Kidney (tissue), 14 donors: Measurements from ENCODE around the gene TPM1. TPM values are rescaled to one million over a fixed set of nuclear protein-coding genes. Genes with fewer than 3 reads are reported as not detected.

Experiments
- DNase-seq, 5 donors: peaks; one replicate each; pipeline ENCODE4 v3.0.0-alpha.2; 2013 to 2020
- FAIRE-seq: peaks from 2 replicates; lab custom pipeline; 2012; peaks lifted over from hg19 to GRCh38; lab: Jason Lieb, UNC
- H3K27ac ChIP-seq, 2 donors: one replicate each; pipeline ENCODE4 v1.7.0; 2013; ENCODE audit warnings: low read depth in 2 of 2, low read length in 2 of 2, inconsistent platforms in 1 of 2
- H3K27me3 ChIP-seq: one replicate; pipeline ENCODE4 v1.7.1; 2013; ENCODE audit warnings: low read length, inconsistent platforms; ENCODE audit not compliant: control insufficient read depth, insufficient read depth
- H3K36me3 ChIP-seq, 3 donors: one replicate each; pipeline versions ENCODE4 v1.7.0 to v1.7.1; 2013; ENCODE audit warnings: low read length in 3 of 3, control low read depth in 1 of 3, inconsistent platforms in 1 of 3; ENCODE audit not compliant: insufficient read depth in 3 of 3, control insufficient read depth in 2 of 3
- H3K4me1 ChIP-seq, 3 donors: one replicate each; pipeline versions ENCODE4 v1.7.0 to v1.7.1; 2013; ENCODE audit warnings: low read length in 3 of 3, inconsistent platforms in 1 of 3, low read depth in 1 of 3; ENCODE audit not compliant: control insufficient read depth in 2 of 3, insufficient read depth in 2 of 3
- H3K4me3 ChIP-seq, 3 donors: one replicate each; pipeline versions ENCODE4 v1.7.0 to v1.8.1; 2013; ENCODE audit warnings: low read length in 3 of 3, control low read depth in 1 of 3, inconsistent platforms in 1 of 3
- H3K9ac ChIP-seq, 3 donors: one replicate each; pipeline versions ENCODE4 v1.7.0 to v1.7.1; 2013; ENCODE audit warnings: low read length in 3 of 3, control low read depth in 1 of 3, inconsistent platforms in 1 of 3
- H3K9me3 ChIP-seq, 3 donors: one replicate each; pipeline versions ENCODE4 v1.7.0 to v1.7.1; 2013; ENCODE audit warnings: low read length in 3 of 3, control low read depth in 1 of 3, inconsistent platforms in 1 of 3; ENCODE audit not compliant: control insufficient read depth in 2 of 3, insufficient read depth in 1 of 3
- intact Hi-C: fragments of 100-400 bp; cut with DNase I; formaldehyde crosslinking; loops from one replicate; pipeline ENCODE4 v1.11.1; 2022
- polyA plus RNA-seq: library from polyadenylated mRNA; stranded (reverse); fragments of 350-450 nt; fragmentation: Illumina TruSeq; extraction: RNeasy Lipid Tissue Mini Kit (QIAGEN cat#74804); gene quantifications from one replicate; pipeline ENCODE4 v1.2.3, GENCODE V29; 2014; ENCODE audit warnings: low read depth, low replicate concordance; ENCODE audit not compliant: insufficient read depth
- total RNA-seq: library from RNA; stranded (reverse); fragmentation: NEBNext Ultra II Directional; extraction: Animal tissue kit (Norgen Biotek cat#: 25700); gene quantifications from one replicate; pipeline ENCODE4 v1.2.1, GENCODE V29; 2021
- TF ChIP-seq, protein P1 (sequence below): IDR thresholded peaks from 3 replicates; pipeline ENCODE4 v1.5.1; 2012; ENCODE audit warnings: mild to moderate bottlenecking, moderate library complexity, borderline replicate concordance; ENCODE audit not compliant: insufficient read depth; ENCODE audit errors: extremely low read depth
- donor health status: control.
- donor health status: control.
- donor health status: control.
- donor health status: control.
- donor health status: control.
- donor health status: DM: yes; HTN: yes; CAD: no.
- donor health status: Normal renal cell carcinoma (clear cell type).

The TPM1 gene
- total and polyA plus RNA-seq, 2 donors from 2014 or later, result 252 to 473 TPM

DNA sequence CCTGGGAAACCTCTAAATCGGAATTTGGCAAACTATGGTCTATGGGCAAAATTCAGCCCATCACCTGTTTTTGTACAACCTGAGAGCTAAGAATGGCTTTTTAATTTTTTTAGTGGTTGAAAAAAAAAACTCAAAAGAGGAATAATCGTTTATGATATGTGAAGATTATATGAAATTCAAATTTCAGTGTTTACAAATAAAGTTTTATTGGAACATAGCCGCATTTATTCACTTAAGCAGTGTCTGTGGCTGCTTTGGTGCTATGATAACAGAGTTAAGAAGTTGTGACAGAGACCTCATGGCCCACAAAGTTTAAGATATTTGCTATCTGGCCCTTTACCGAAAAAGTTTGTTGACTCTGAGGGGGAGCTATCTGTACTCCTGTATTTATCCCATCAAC, 42.7 kb downstream of the TPM1 start:
- Histone ChIP-seq H3K4me3 (no peak overlapping the region), H3K4me1 (peaks cover 0 to 12% (median 7%) of the 10 kb centered on the region in 3 donors), H3K9me3 (no peaks in the 10 kb centered on the region), H3K36me3 (no peaks in the 10 kb centered on the region), H3K9ac (no peak overlapping the region), H3K27me3 (no peaks in the 10 kb centered on the region), H3K27ac (no peak overlapping the region)
- TF ChIP-seq, protein P1, sequence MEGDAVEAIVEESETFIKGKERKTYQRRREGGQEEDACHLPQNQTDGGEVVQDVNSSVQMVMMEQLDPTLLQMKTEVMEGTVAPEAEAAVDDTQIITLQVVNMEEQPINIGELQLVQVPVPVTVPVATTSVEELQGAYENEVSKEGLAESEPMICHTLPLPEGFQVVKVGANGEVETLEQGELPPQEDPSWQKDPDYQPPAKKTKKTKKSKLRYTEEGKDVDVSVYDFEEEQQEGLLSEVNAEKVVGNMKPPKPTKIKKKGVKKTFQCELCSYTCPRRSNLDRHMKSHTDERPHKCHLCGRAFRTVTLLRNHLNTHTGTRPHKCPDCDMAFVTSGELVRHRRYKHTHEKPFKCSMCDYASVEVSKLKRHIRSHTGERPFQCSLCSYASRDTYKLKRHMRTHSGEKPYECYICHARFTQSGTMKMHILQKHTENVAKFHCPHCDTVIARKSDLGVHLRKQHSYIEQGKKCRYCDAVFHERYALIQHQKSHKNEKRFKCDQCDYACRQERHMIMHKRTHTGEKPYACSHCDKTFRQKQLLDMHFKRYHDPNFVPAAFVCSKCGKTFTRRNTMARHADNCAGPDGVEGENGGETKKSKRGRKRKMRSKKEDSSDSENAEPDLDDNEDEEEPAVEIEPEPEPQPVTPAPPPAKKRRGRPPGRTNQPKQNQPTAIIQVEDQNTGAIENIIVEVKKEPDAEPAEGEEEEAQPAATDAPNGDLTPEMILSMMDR, result no peak
- FAIRE-seq, result no peak
- intact Hi-C loops, result no loop called here
- DNase-seq, result no peak

DNA sequence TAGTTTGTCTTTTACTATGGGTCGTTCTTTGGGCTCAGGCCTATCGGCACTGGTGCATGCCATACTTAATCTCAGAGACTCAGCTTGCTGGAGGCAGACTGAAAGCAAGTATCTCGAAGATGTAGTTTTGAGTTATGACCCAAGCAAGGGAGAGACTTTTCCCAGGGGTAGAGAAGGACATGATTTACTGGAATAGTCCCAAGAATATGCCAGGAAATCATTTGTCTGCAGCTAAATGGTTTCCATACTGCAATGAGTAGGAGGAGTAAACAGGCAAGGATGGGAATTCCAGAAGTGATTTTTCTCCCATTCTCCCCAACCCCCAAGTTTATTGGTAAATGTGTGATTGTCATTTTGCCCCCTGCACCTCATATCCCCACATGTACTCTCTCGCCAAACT, 43.7 kb downstream of the TPM1 start:
- DNase-seq (peak in 1 of 5 donors; percentile 60), FAIRE-seq (no peak)
- no peak overlapping the region for H3K9ac ChIP-seq
- H3K27me3 ChIP-seq, result no peaks in the 10 kb centered on the region
- H3K9me3 ChIP-seq, result no peaks in the 10 kb centered on the region
- no peak overlapping the region for H3K27ac ChIP-seq
- TF ChIP-seq, protein P1, result no peak
- intact Hi-C loops, result no loop called here
- H3K4me3 ChIP-seq, result no peak overlapping the region
- no peaks in the 10 kb centered on the region for H3K36me3 ChIP-seq
- H3K4me1 ChIP-seq, result peaks cover 0 to 12% (median 7%) of the 10 kb centered on the region in 3 donors

DNA sequence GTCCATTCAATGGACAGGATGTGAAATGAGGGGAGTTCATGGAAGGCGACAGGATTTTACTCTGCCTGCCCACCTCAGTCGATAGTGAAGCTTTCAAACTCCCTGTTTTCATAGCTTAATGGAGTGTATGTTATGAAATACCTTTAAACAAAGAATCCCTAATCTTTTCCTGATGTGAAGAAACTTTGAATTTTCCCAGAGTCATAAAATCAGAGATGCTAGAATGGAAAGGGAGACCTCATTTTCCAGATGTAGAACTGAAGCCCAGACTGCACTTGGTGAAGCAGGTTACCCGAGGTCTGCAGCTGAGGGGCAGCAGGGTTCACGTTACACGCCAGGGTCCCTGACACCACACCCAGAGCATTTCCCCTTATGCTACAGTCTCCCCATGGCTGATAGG, 44.4 kb downstream of the TPM1 start:
- Histone ChIP-seq H3K27me3 (no peaks in the 10 kb centered on the region), H3K4me3 (no peak overlapping the region), H3K9me3 (no peaks in the 10 kb centered on the region), H3K4me1 (peaks cover 0 to 12% (median 7%) of the 10 kb centered on the region in 3 donors), H3K36me3 (no peaks in the 10 kb centered on the region), H3K27ac (no peak overlapping the region), H3K9ac (no peak overlapping the region)
- TF ChIP-seq, protein P1, result no peak
- FAIRE-seq (no peak), DNase-seq (peak in 1 of 5 donors; percentile 31)
- intact Hi-C loops, result no loop called here
